Measurements from ENCODE around the gene AXIN2.

Gene AXIN2

DNA sequence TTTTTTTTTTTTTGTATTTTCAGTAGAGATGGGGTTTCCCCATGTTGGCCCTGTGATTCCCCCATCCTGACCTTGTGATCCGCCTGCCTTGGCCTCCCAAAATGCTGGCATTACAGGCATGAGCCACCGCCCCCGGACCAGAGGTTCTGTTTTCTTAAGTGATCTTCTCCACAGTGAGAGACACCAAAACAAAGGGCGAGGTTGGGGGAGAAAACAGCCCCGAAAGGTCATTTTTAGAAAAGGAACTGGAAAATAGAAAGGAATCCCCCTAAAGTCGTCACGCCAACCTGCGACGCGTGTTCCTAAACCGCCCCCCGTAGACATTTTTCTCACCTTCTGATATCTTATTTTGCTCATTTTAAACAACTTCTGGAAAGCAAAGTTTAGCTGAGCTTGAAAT, 6.1 kb upstream of the AXIN2 start:
- CTCF ChIA-PET = interaction anchor here (0.9 kb wide), 1 partner anchor 12 kb away, joined by 3 read pairs; no protein-coding TSS in a partner anchor
- DNase-seq (ENCODE audit: extremely low spot score) = no peak
- POLR2A ChIA-PET = interaction anchor here (0.7 kb wide), 1 partner anchor 229 kb away, joined by 4 read pairs; no protein-coding TSS in a partner anchor
- TF ChIP-seq, protein P1, sequence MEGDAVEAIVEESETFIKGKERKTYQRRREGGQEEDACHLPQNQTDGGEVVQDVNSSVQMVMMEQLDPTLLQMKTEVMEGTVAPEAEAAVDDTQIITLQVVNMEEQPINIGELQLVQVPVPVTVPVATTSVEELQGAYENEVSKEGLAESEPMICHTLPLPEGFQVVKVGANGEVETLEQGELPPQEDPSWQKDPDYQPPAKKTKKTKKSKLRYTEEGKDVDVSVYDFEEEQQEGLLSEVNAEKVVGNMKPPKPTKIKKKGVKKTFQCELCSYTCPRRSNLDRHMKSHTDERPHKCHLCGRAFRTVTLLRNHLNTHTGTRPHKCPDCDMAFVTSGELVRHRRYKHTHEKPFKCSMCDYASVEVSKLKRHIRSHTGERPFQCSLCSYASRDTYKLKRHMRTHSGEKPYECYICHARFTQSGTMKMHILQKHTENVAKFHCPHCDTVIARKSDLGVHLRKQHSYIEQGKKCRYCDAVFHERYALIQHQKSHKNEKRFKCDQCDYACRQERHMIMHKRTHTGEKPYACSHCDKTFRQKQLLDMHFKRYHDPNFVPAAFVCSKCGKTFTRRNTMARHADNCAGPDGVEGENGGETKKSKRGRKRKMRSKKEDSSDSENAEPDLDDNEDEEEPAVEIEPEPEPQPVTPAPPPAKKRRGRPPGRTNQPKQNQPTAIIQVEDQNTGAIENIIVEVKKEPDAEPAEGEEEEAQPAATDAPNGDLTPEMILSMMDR (IDR thresholded peaks at IDR 0.05; ENCODE audit: control extremely low read depth, extremely low read depth, low read depth, missing control alignments) = no peak

DNA sequence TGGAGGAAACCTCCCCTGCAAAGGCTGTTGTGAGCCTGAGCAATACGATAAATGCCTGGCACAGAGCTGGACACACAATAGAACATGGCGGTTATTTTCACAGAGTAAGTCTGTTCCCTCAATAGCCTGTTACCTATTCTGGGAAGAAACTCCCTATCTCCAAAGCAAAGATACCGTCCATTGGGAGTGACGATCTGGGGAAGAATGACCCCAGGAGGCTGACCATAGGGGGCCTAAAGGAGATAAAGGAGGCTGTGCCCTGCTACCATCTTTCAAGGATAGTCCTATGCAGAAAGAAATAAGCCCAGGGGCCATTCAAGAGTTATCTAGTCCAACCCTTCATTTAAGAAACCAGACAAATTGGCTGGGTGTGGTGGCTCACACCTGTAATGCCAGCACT, 4.1 kb upstream of the AXIN2 start:
- TF ChIP-seq, protein P1 (IDR thresholded peaks at IDR 0.05; ENCODE audit: control extremely low read depth, extremely low read depth, low read depth, missing control alignments) = no peak
- ChIA-PET POLR2A (no interaction called here), CTCF (no interaction called here)
- no peak for DNase-seq (ENCODE audit: extremely low spot score)

DNA sequence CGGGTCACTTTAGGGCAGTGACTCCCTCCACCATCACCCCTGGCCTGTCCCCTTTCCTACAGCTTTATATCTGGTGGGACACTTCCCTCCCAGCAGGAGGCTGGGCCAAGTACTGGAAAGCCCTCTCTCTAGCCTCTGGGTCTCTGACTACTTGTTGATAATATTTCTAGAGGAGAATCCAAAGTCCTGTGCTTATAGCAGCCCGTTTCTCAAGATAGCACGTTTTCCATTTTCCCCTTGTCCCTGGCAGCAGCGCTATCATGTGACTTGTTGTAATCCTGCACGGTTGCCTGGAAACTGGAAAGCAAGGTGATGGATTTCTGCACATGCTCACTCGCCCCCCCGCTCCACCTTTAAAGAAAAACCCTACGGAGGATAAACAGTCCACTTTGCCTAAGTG, 3.3 kb upstream of the AXIN2 start:
- CTCF ChIA-PET = no interaction called here
- POLR2A ChIA-PET = no interaction called here
- DNase-seq (ENCODE audit: extremely low spot score) = no peak
- TF ChIP-seq, protein P1 (IDR thresholded peaks at IDR 0.05; ENCODE audit: control extremely low read depth, extremely low read depth, low read depth, missing control alignments) = no peak

DNA sequence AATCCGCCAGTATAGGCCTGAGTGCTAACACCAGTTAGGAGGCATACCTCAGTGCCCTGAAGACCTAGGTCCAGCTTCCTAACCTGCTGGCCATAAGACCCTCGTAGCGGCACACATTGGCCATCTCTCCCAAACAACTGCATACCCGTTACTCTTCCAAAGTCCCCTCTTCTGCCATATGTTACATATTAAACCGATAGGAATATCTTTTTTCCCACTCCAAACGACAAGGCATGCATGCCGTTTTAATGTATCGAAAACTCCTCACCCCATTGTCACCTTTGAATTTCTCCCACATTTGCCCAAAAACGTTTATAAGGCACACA, 721 bp upstream of the AXIN2 start:
- TF ChIP-seq, protein P1 (IDR thresholded peaks at IDR 0.05; ENCODE audit: control extremely low read depth, extremely low read depth, low read depth, missing control alignments) = no peak
- POLR2A ChIA-PET = no interaction called here
- no peak for DNase-seq (ENCODE audit: extremely low spot score)
- CTCF ChIA-PET = no interaction called here

DNA sequence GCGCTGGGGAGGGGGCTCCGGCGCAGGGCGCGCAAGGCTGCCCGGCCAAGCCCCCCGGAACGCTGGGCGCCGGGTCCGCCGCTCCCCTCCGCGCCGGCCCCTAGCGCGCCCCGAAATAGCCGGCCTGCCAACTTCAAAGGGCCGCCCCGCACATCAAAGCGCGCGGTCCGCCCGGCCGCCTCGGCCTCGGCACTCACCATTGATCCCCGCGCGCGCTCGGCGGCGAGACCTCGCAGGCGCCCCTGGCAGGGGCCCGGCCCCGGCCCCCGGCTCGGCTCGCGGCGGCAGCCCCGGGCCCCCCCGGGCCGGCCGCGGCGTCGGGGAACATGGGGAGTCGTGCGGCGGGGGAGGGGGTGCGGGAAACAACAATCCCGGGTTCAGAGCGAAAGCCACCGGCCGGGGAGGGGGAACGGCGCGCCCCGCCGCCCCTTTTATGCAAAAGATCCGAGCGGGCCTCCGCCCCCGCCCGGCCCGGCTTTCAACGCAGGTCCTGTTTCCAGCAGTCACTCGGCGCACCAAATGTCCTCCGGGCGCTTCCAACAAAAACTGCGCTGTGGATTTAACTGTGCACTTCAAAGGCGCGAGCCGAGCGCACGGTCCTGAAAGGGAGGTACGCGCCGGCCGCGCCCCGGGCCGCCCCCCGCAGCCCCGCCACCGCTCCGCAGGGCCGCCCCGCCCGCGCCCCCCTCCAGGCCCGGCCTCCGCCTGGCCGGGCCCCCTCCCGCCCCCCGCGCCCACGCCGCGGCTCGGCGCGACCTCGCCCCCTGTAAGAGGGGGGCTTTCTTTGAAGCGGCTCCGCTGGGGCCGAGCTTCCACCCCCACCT, 608 bp downstream of the AXIN2 start:
- CTCF ChIA-PET = no interaction called here
- TF ChIP-seq, protein P1 (IDR thresholded peaks at IDR 0.05; ENCODE audit: control extremely low read depth, extremely low read depth, low read depth, missing control alignments) = no peak
- DNase-seq (ENCODE audit: extremely low spot score) = peak; percentile 61
- POLR2A ChIA-PET = no interaction called here

DNA sequence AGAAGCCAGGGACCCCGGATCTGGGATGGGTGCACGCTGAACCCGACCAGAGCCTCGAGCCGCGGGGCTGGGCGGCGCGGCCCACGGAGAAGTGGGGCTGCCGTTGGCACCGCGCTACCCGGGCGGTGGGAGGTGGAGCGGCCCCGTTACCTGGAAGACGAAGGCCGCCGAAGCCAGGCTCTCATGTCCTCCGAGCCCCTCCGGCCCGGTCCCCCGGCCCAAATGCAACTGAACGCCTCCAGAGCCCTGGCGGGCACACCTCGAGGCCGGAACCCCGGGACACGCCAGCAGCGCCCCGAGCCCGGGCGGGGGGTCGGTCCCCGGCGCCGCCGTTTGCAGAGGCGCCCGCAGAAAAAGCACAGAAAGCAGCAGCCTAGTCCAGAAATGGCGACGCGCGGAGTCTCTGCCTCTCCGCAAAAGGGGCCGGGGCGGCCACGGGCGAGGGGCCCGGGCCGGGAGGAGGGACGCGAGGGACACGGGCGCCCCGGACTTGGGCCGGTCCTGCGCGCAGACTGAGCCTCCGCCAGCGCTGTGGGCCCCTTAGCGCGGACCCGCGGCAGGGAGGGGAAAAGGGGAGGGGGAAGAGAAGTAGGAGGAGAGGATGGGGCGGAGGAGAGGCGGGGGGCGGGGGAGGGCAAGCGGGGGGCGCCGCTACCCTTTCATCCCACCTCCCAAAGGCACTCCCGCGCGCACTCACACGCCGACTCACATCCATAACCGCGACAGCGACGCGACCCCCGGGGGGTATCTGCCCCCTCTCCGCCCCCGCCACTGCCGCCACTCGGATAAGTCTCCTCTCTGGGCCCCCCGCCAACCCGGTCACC, 1.4 kb downstream of the AXIN2 start:
- ChIA-PET POLR2A (no interaction called here), CTCF (no interaction called here)
- no peak for DNase-seq (ENCODE audit: extremely low spot score)
- TF ChIP-seq, protein P1 (IDR thresholded peaks at IDR 0.05; ENCODE audit: control extremely low read depth, extremely low read depth, low read depth, missing control alignments) = no peak
